HepG2 (cell line): ENCODE results near the gene GDF9. TPM values are rescaled to one million over a fixed set of nuclear protein-coding genes. Genes with fewer than 3 reads are reported as not detected.

Experiments used
- CSRNP2 ChIP-seq: sonication (generic); formaldehyde crosslinking; conservative IDR thresholded peaks from 2 replicates; pipeline ENCODE4 v1.8.0; 2022; ENCODE audit warnings: low read depth, missing genetic modification reagents
- GRHL1 ChIP-seq: sonication (generic); formaldehyde crosslinking; conservative IDR thresholded peaks from 2 replicates; pipeline ENCODE4 v1.8.0; 2022; ENCODE audit warnings: missing genetic modification reagents
- ISL2 ChIP-seq: sonication (generic); formaldehyde crosslinking; IDR thresholded peaks from 2 replicates; pipeline ENCODE4 v1.5.0; 2020; ENCODE audit warnings: missing genetic modification reagents
- MYC ChIP-seq: sonication (generic); formaldehyde crosslinking; IDR thresholded peaks from 2 replicates; pipeline ENCODE4 v1.9.0; 2021; ENCODE audit warnings: missing genetic modification reagents, borderline replicate concordance
- NBN ChIP-seq: fragments of 450-650 bp; conservative IDR thresholded peaks from 2 replicates; pipeline ENCODE4 v1.6.1; 2017
- PHB2 ChIP-seq: fragments of 450-650 bp; IDR thresholded peaks from 2 replicates; pipeline ENCODE4 v1.6.1; 2018; ENCODE audit not compliant: partially characterized antibody
- THYN1 ChIP-seq: sonication (generic); formaldehyde crosslinking; IDR thresholded peaks from 2 replicates; pipeline ENCODE4 v1.8.1; 2023; ENCODE audit warnings: low read depth, mild to moderate bottlenecking, moderate library complexity, missing genetic modification reagents, borderline replicate concordance
- UBTF ChIP-seq: sonication (generic); formaldehyde crosslinking; IDR thresholded peaks from 2 replicates; pipeline ENCODE4 v1.4.0; 2020; ENCODE audit warnings: mild to moderate bottlenecking, missing genetic modification reagents
- ZBTB37 ChIP-seq: sonication (generic); formaldehyde crosslinking; IDR thresholded peaks from 2 replicates; pipeline ENCODE4 v1.4.0; 2020; ENCODE audit warnings: mild to moderate bottlenecking, missing genetic modification reagents
- ZNF281 ChIP-seq: sonication (generic); formaldehyde crosslinking; IDR thresholded peaks from 2 replicates; pipeline ENCODE4 v1.4.0; 2020; ENCODE audit warnings: missing genetic modification reagents, borderline replicate concordance
- ZNF333 ChIP-seq: sonication (generic); formaldehyde crosslinking; IDR thresholded peaks from 2 replicates; pipeline ENCODE4 v1.4.0; 2020; ENCODE audit warnings: mild to moderate bottlenecking, missing genetic modification reagents, borderline replicate concordance
- ZNF543 ChIP-seq: sonication (generic); formaldehyde crosslinking; IDR thresholded peaks from 2 replicates; pipeline ENCODE4 v1.4.0; 2020; ENCODE audit warnings: mild to moderate bottlenecking, missing genetic modification reagents
- ZNF569 ChIP-seq: sonication (generic); formaldehyde crosslinking; IDR thresholded peaks from 2 replicates; pipeline ENCODE4 v1.5.0; 2020; ENCODE audit warnings: mild to moderate bottlenecking, missing genetic modification reagents, moderate library complexity, borderline replicate concordance
- ZNF652 ChIP-seq: IDR thresholded peaks from 2 replicates; pipeline ENCODE4 v1.6.1; 2016; ENCODE audit warnings: low read depth, borderline replicate concordance
- ZNF792 ChIP-seq: IDR thresholded peaks from 2 replicates; pipeline ENCODE4 v1.6.1; 2016
- polyA plus RNA-seq, 8 experiments: library from polyadenylated mRNA; depleted of rRNA in 3 of 8; stranded (reverse) in 7 of 8; unstranded in 1 of 8; fragments of >200 nt; fragmentation: Illumina TruSeq in 4 of 8; extraction: Trizol in 4 of 8; gene quantifications; 2 replicates each; pipeline versions ENCODE4 v1.2.1 to v1.2.3, GENCODE V29; 2011 to 2016; ENCODE audit warnings: low read depth in 4 of 8, missing spikeins in 1 of 8, mixed read lengths in 1 of 8; ENCODE audit not compliant: insufficient read depth in 1 of 8
- total RNA-seq, 5 experiments: library from RNA; depleted of rRNA; stranded (reverse); fragments of >200 nt; fragmentation: Illumina TruSeq; extraction: Trizol; gene quantifications; 2 replicates each; pipeline ENCODE4 v1.2.3, GENCODE V29; 2016; ENCODE audit warnings: low read depth in 1 of 5

Gene GDF9
- total and polyA plus RNA-seq, 2 of the 13 experiments (the other 11 are each of a cell fraction or from before 2014, with no cell fraction given), result 0.33 to 0.38 TPM

GRCh38 chr5:132820162-132820754, 46.0 kb downstream of the GDF9 start (continued):
- TF ChIP-seq ZNF569 (CRISPR knock-in tag), result no peak
- no peak for TF ChIP-seq PHB2
- TF ChIP-seq ISL2 (CRISPR knock-in tag), result no peak
- TF ChIP-seq UBTF (CRISPR knock-in tag), result no peak
- no peak for TF ChIP-seq ZNF652
- no peak for TF ChIP-seq ZBTB37 (CRISPR knock-in tag)
- TF ChIP-seq ZNF281 (CRISPR knock-in tag), result no peak; the same call in 1 of the 2 replicates
- TF ChIP-seq ZNF543 (CRISPR knock-in tag), result no peak
- TF ChIP-seq ZNF792 (CRISPR knock-in tag), result no peak
- TF ChIP-seq CSRNP2 (CRISPR knock-in tag), result no peak
- no peak for TF ChIP-seq ZNF333
- TF ChIP-seq MYC (CRISPR knock-in tag), result no peak
- no peak for TF ChIP-seq THYN1 (CRISPR knock-in tag)
- TF ChIP-seq GRHL1, result no peak
- TF ChIP-seq NBN, result no peak
